IgD-negative memory B cell (primary cell): ENCODE measurements around the gene VGLL4. TPM values are rescaled to one million over a fixed set of nuclear protein-coding genes. Genes with fewer than 3 reads are reported as not detected.
"Not testable (repeated sequence)": the region's sequence is repeated elsewhere in the genome, so short reads cannot be mapped to it uniquely, and the experiment has no call there.

Experiments used
- H3K27ac Mint-ChIP-seq, 3 donors: one replicate each; pipeline ENCODE4 v1.8.0; 2020 to 2022; ENCODE audit warnings: mild to moderate bottlenecking in 3 of 3, mixed read lengths in 3 of 3, moderate library complexity in 1 of 3
- H3K27me3 Mint-ChIP-seq: one replicate; pipeline ENCODE4 v1.8.0; 2021; ENCODE audit warnings: mixed read lengths
- H3K36me3 Mint-ChIP-seq: one replicate; pipeline ENCODE4 v1.8.0; 2020; ENCODE audit warnings: mild to moderate bottlenecking, mixed read lengths
- H3K4me1 Mint-ChIP-seq, 3 donors: one replicate each; pipeline ENCODE4 v1.8.0; 2020 to 2022; ENCODE audit warnings: mixed read lengths in 3 of 3, mild to moderate bottlenecking in 1 of 3
- H3K4me3 Mint-ChIP-seq, 4 donors: one replicate each; pipeline ENCODE4 v1.8.0; 2020 to 2022; ENCODE audit warnings: mild to moderate bottlenecking in 4 of 4, mixed read lengths in 4 of 4, moderate library complexity in 3 of 4
- H3K9me3 Mint-ChIP-seq, 3 donors: one replicate each; pipeline ENCODE4 v1.8.0; 2020 to 2021; ENCODE audit warnings: mixed read lengths in 3 of 3, mild to moderate bottlenecking in 1 of 3
- polyA plus RNA-seq: library from polyadenylated mRNA; unstranded; fragments of 300-500 nt; fragmentation: Illumina TruSeq; gene quantifications from one replicate; pipeline ENCODE4 v1.2.3, GENCODE V29; 2021

VGLL4 gene
- polyA plus RNA-seq, 1 donor from 2014 or later = 28.6 TPM

DNA sequence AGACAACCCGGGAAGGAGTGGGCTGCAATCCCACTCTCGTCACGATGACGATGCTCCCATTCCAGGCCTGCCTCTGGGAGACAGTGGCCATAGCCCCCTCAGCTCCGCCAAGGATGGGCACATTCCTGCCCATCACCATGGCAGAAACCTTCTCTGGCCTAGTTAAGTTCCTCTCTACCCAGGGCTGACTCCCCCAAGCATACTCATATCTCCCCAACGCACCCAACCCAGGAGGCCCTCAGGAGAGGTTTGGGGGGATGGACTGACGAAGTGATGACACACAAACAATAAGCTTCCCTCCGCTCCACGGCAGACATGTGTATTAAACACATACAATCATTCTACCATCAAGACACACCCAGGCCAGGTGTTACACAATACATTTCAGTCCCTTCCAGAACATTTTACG, 60.1 kb downstream of the VGLL4 start:
- peaks cover 1% of the 10 kb centered on the region for H3K36me3 Mint-ChIP-seq
- peak overlapping the region in 1 of 4 donors; percentile 3 for H3K4me3 Mint-ChIP-seq
- peaks cover 24 to 41% (median 29%) of the 10 kb centered on the region in 3 donors for H3K4me1 Mint-ChIP-seq
- no peaks in the 10 kb centered on the region for H3K9me3 Mint-ChIP-seq
- H3K27me3 Mint-ChIP-seq = no peaks in the 10 kb centered on the region
- H3K27ac Mint-ChIP-seq = no peak overlapping the region

DNA sequence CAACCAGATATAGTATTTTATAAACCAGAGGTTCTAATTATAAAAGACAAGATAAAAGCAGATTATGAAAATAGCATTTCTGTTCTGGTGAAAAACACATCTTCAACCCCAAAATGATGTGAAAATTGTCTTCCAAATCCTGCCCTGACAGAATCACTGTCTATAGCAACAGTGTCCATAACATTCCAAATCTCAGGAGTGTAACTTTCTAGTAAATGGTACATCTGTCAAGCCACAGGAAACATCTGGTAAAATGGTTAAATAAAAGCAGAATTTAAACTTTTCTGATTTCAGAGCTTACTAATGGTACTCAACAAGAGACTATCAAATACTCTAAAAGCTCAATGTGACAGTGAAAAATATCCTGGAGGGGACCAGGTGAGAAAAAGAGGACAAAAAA, 60.5 kb downstream of the VGLL4 start:
- Mint-ChIP-seq H3K27ac (no peak overlapping the region), H3K27me3 (no peaks in the 10 kb centered on the region), H3K4me3 (no peak overlapping the region), H3K4me1 (peaks cover 24 to 38% (median 27%) of the 10 kb centered on the region in 3 donors), H3K9me3 (no peaks in the 10 kb centered on the region), H3K36me3 (peaks cover 1% of the 10 kb centered on the region)

DNA sequence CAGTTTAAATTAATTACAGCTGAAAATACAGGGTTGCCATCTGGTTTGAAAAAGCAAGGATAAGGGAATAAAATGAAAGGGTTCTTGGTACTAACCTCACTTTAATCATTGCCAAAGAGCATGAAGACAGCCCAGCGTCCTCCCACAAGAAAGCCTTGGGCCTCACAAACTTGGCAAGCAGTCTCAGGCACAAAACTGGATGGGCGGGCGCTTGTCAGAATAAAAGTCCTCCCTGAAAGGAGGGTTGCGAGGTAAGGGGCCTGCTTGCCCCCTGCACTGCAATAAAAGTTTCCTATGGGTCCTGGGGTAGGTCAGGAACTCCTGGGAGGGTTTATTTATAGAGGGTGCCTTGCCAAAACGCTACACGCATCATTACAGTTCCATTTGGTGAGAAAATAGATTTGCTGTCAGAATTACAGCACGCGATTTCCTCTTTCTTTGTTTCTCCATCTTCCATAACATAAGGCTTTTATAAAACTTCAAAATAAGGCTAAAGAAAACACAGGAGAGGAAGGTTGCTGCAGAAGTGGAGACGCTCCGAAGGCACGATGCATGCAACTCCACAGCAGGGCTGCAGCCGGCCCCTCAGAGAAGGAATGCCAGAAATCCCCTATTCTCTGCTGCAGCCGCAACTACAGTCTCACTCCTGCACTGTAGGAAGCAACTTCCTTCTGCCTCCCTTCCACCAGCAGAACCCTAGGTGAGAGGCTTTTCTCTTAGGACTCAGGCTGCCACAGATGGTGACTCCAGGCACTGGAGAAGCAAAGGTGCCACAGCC, 61.3 kb downstream of the VGLL4 start:
- no peaks in the 10 kb centered on the region for H3K9me3 Mint-ChIP-seq
- H3K4me1 Mint-ChIP-seq = peaks cover 23 to 38% (median 27%) of the 10 kb centered on the region in 3 donors
- peaks cover 1% of the 10 kb centered on the region for H3K36me3 Mint-ChIP-seq
- peak overlapping the region in 2 of 4 donors; percentile 6 to 68 for H3K4me3 Mint-ChIP-seq
- no peaks in the 10 kb centered on the region for H3K27me3 Mint-ChIP-seq
- no peak overlapping the region for H3K27ac Mint-ChIP-seq

DNA sequence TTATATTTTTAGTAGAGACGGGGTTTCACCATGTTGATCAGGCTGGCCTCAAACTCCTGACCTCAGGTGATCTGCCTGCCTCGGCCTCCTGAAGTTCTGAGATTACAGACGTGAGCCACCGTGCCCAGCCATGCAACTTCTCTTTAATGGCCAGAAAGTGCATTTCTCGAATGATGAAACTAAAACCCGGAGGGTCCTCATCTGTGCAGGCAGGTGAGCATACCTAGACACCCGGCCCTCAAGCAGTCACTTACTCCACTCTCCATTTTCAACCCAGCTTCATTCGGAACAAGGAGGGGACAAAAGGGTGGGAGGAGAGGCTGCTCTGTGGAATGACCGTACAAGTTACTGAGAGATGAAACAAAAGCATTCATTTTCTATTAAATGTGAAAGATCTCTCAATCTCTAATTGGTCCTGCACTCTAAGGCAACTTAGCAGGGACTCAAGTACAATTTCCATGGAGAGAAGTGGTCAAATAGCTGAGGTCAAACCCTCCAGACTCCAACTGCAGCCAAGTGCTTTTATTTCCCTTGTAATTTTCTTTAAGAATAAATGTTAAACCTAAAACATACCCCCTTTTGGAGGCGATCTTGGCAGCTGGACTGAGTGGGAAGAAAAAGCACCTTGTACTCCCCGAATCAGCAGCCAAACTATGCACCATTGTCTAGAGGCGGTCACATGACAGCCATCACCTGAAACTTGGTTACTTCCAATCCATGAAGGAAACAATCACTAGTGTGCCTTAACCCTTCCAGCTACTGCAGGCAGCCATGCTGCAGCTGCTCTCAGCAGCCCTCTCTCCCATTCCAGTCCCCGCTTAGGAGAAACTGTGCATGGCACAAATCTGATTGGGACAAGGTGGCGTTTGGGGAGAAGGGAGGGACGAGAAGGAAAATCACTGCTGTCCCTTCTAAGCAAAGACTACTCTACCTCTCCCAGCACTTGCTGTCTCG, 62.2 kb downstream of the VGLL4 start:
- Mint-ChIP-seq H3K4me3 (no peak overlapping the region), H3K9me3 (no peaks in the 10 kb centered on the region), H3K27ac (no peak overlapping the region), H3K4me1 (peaks cover 26 to 38% (median 28%) of the 10 kb centered on the region in 3 donors), H3K27me3 (no peaks in the 10 kb centered on the region), H3K36me3 (peaks cover 1% of the 10 kb centered on the region)

DNA sequence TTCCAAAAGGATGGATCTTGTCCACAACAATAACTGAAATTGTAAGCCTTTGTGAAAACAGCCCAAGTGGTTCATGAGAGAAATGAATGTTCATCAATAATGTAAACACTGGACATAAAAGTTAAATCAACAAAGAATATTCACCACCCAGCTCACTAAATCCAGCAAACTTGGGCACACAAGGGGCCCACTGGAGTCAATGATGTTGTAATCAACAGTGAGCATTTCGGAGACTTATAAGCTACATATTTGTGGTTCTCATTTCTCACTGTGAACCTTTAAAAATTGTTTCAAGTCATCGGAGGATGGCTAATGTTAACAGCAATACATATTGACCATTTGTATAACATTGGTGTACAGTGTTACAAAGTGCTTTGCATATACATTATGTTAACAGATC, 63.1 kb downstream of the VGLL4 start:
- H3K4me1 Mint-ChIP-seq = peaks cover 26 to 38% (median 31%) of the 10 kb centered on the region in 3 donors
- H3K9me3 Mint-ChIP-seq = no peaks in the 10 kb centered on the region
- no peak overlapping the region for H3K4me3 Mint-ChIP-seq
- no peak overlapping the region for H3K27ac Mint-ChIP-seq
- no peaks in the 10 kb centered on the region for H3K27me3 Mint-ChIP-seq
- H3K36me3 Mint-ChIP-seq = peaks cover 1% of the 10 kb centered on the region

DNA sequence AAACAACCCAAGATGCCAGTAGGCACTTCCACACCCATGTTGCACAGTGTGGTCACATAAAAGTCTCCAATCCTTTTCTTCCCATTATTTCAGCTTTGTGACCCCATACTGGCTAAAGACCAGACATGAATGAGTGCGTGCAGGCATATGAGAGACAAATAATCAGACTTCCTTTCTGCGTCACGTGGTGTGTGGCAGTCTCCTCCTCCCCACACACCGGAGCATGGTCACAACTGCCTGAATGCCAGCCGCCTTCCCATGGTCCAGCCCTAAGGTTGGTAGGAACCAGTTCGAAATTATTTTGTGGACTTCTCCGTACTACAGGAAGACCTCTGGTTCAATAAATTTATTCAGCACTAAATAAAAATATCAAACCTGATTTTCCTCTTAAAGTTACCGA, 65.5 kb downstream of the VGLL4 start:
- no peaks in the 10 kb centered on the region for H3K36me3 Mint-ChIP-seq
- H3K27me3 Mint-ChIP-seq = no peaks in the 10 kb centered on the region
- H3K4me3 Mint-ChIP-seq = no peak overlapping the region
- no peaks in the 10 kb centered on the region for H3K9me3 Mint-ChIP-seq
- no peak overlapping the region for H3K27ac Mint-ChIP-seq
- H3K4me1 Mint-ChIP-seq = peaks cover 16 to 23% (median 22%) of the 10 kb centered on the region in 3 donors

DNA sequence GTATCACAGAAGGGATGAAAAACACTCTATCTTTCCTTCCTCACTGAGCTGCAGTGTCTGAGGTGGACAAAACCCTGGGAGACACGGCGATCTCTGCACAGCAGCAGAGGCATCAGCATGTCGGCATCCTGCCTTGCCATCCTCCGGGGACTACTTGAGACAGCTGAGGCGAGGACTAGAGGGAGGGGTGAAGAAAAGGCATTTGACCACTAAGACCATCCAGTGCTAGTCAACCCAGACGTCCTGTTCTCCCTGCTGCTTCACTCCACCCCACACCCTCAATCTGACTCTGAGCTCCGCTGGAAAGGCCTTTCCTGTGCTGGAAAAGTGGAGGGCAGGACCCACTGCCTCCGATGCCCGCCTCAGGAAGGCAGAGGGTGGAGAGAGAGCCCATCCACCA, 67.3 kb downstream of the VGLL4 start:
- Mint-ChIP-seq H3K4me3 (no peak overlapping the region), H3K9me3 (no peaks in the 10 kb centered on the region), H3K4me1 (peaks cover 12 to 15% (median 14%) of the 10 kb centered on the region in 3 donors), H3K36me3 (peaks cover 2% of the 10 kb centered on the region), H3K27ac (no peak overlapping the region), H3K27me3 (no peaks in the 10 kb centered on the region)

DNA sequence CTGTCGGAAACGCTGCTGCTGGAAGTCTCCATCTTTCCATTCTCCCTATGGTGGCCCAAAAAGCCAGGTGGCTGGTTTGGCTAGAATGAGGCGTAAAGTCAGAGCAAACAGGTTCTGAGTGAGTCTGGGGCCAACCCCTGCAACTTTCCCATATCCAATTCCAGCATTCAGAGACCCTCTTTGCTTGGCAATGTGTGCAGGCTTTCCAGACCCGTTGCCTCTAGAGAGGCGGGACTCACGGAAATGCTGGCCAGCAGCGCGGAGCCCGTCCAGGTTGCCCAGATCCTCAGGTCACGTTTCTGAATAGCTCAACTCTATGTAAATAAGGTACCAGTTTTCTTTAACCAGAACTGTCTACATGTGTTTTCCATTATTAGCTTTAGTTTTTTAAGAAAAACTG, 68.0 kb downstream of the VGLL4 start:
- no peak overlapping the region for H3K27ac Mint-ChIP-seq
- peaks cover 12 to 15% (median 14%) of the 10 kb centered on the region in 3 donors for H3K4me1 Mint-ChIP-seq
- no peaks in the 10 kb centered on the region for H3K9me3 Mint-ChIP-seq
- peak overlapping the region in 1 of 4 donors; percentile 17 for H3K4me3 Mint-ChIP-seq
- no peaks in the 10 kb centered on the region for H3K27me3 Mint-ChIP-seq
- peaks cover 2% of the 10 kb centered on the region for H3K36me3 Mint-ChIP-seq

DNA sequence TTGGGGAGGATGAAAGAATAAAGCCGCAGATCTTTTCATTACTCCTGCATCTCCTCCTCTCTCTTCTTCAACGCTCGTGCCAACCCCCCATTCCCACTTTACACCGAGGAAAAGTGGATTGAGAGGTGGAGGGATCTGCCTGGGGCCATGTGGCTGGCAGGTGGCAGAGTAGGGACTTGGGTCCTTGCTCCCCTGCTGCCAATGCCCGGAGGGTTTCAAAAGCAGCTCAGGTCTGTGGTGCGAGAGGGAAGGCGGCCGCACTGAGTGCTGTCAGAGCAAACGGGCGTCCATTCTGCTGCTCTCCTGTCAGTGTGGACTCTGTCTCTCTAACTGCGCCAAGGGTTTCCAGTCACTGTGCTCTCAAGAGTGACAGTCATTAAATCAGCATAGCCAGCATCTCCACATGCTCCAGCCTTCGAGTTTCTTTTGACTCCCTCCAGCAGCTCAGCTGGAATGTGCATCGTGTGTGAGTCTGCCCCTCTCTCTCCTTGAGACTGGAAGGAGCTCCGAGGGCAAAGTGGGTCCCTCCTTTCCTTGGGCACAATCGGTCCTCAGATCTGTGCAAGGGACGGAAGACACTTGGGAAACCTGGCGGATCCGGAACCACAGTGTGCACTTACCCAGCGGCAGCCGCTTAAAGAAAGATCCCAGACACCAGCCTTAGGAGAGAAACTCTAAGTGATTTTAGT, 68.6 kb downstream of the VGLL4 start:
- Mint-ChIP-seq H3K36me3 (peaks cover 2% of the 10 kb centered on the region), H3K27me3 (no peaks in the 10 kb centered on the region), H3K4me3 (no peak overlapping the region), H3K27ac (no peak overlapping the region), H3K4me1 (peaks cover 9 to 15% (median 12%) of the 10 kb centered on the region in 3 donors), H3K9me3 (no peaks in the 10 kb centered on the region)

DNA sequence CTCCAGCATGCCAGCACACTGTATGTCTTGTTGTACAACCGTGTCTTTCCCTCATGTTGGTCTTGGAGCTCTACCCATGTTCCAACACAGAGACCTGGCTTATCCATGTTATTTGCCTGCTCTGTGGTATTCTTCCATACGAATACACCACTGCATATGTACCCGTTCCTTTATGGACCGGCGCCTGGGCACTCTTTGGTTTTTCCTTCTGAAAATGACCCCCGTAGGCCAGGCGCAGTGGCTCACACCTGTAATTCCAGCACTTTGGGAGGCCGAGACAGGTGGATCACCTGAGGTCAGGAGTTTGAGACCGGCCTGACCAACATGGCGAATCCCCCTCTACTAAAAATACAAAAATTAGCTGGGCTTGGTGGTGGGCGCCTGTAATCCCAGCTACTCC, 71.1 kb downstream of the VGLL4 start:
- H3K27ac Mint-ChIP-seq = not testable (repeated sequence)

DNA sequence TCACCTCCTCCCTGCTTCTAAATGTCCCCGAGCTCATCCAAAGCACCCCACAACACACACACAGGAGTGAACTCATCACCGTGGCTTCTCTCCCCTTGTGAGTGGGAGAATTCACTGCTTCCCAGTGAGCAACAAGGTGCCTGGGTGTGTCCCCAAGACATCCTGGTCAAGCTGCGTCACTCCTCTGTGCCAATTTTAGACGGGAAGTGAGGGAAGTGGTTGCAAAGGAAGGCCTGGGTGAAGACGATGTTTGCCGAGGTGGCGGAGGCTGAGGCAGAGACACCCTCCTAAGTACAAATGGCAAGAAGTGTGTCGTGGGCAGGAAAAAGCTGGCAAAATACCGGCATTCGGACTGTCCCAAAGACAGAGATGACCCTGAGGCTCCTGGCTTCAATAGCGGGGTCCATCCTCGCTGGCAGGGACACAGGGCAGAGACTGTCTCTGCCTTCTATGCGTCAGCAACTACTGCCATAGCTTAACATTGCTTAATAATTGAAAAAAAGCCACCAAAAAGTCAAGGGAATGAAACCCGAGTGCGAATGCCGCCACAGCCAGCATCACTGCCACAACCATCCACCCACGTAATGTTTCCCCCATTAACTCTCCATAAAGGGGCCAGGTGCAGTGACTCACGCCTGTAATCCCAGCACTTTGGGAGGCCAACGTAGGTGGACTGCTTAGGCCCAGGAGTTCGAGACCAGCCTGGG, 72.8 kb downstream of the VGLL4 start:
- no peak overlapping the region for H3K4me3 Mint-ChIP-seq
- no peaks in the 10 kb centered on the region for H3K9me3 Mint-ChIP-seq

More for the DNA sequence above, 71.1 kb downstream of the VGLL4 start:
- not testable (repeated sequence) for H3K36me3 Mint-ChIP-seq, H3K4me3 Mint-ChIP-seq, H3K27me3 Mint-ChIP-seq, H3K9me3 Mint-ChIP-seq
- peaks cover 2 to 10% (median 10%) of the 10 kb centered on the region in 3 donors for H3K4me1 Mint-ChIP-seq

DNA sequence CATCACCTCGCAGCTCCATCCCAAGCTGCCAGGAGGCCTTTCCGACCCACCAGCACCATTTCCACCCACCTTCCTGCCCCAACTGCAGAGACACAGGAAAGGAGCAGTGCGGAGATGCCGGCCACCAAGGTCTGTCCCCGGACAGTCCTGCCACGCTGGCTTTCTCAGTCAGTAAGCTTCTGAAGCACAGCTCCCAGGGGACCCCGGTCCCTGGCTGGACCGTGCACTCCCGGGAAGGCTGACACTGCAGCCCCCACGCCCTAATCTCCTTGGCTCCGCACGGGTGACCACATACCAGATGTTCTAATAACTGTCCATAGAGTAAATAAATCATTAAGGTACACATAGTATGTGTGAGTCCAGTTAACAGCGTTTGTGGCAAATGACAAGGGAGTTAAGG, 73.5 kb downstream of the VGLL4 start:
- H3K4me3 Mint-ChIP-seq = no peak overlapping the region
- H3K9me3 Mint-ChIP-seq = no peaks in the 10 kb centered on the region
- no peaks in the 10 kb centered on the region for H3K27me3 Mint-ChIP-seq
- peaks cover 0 to 4% (median 2%) of the 10 kb centered on the region in 3 donors for H3K4me1 Mint-ChIP-seq
- peaks cover 6% of the 10 kb centered on the region for H3K36me3 Mint-ChIP-seq
- H3K27ac Mint-ChIP-seq = no peak overlapping the region

More for the DNA sequence above, 72.8 kb downstream of the VGLL4 start:
- H3K27me3 Mint-ChIP-seq = no peaks in the 10 kb centered on the region
- H3K4me1 Mint-ChIP-seq = peaks cover 0 to 3% (median 2%) of the 10 kb centered on the region in 3 donors
- peak overlapping the region in 1 of 3 donors; percentile 74 for H3K27ac Mint-ChIP-seq
- peaks cover 6% of the 10 kb centered on the region for H3K36me3 Mint-ChIP-seq

DNA sequence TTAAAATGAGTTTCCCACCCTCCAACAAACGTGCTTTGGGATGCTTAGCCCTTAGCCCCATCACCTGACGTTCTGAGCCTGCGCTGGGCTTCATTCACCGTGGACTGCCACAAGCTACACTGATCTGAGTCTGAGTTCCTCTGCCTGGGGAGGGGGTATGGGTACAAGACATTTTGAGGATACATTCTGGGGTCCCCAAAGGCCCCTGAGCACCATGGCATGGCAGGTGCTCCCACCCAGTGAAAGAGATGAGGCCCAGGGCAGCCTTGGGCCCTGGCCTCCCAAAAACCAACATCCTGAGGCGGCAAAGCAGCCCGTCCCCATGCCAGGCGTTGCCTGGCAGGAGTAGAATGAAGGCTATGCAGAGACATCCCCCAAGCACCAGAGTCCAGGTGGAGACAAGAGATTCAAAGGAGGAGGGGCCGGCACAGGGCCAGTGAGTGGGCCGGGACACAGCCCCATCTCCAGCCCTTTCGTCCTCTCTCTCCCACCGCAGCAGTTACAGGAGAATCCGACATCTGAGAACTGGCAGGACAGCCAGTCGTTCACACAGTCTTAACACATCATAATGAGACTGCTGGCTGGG, 74.5 kb downstream of the VGLL4 start:
- Mint-ChIP-seq H3K4me1 (peaks cover 0 to 4% (median 2%) of the 10 kb centered on the region in 3 donors), H3K27me3 (no peaks in the 10 kb centered on the region), H3K36me3 (peaks cover 6% of the 10 kb centered on the region), H3K27ac (peak overlapping the region in 1 of 3 donors; percentile 47), H3K4me3 (no peak overlapping the region), H3K9me3 (no peaks in the 10 kb centered on the region)
